ENCODE results near the gene PRX.

GRCh38 chr19:40419780-40420179 lies 6.6 kb upstream of the PRX start:
- TF ChIP-seq, protein P1, sequence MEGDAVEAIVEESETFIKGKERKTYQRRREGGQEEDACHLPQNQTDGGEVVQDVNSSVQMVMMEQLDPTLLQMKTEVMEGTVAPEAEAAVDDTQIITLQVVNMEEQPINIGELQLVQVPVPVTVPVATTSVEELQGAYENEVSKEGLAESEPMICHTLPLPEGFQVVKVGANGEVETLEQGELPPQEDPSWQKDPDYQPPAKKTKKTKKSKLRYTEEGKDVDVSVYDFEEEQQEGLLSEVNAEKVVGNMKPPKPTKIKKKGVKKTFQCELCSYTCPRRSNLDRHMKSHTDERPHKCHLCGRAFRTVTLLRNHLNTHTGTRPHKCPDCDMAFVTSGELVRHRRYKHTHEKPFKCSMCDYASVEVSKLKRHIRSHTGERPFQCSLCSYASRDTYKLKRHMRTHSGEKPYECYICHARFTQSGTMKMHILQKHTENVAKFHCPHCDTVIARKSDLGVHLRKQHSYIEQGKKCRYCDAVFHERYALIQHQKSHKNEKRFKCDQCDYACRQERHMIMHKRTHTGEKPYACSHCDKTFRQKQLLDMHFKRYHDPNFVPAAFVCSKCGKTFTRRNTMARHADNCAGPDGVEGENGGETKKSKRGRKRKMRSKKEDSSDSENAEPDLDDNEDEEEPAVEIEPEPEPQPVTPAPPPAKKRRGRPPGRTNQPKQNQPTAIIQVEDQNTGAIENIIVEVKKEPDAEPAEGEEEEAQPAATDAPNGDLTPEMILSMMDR (IDR thresholded peaks at IDR 0.05; ENCODE audit: low read depth, low read length, missing input control): no peak
- no peak for TF ChIP-seq MAX (IDR thresholded peaks at IDR 0.05)
